ENCODE results near the gene UNC93B1. TPM values are rescaled to one million over a fixed set of nuclear protein-coding genes. Genes with fewer than 3 reads are reported as not detected.

The UNC93B1 gene
- total and polyA plus RNA-seq, 7 donors: 1.9 to 5.9 (median 4.5) TPM

- 86 to 92% (median 88%) methylated on average over 17 to 19 of the region's 19 CpGs for WGBS, 3 donors
- DNase-seq: no peak
- Histone ChIP-seq H3K27me3 (ENCODE audit: insufficient read depth in 3 of 3, low read length in 2 of 3) (no peaks in the 10 kb centered on the region), H3K36me3 (ENCODE audit: insufficient read depth in 1 of 2, low read depth in 1 of 2) (no peaks in the 10 kb centered on the region), H3K4me1 (peaks cover 11% of the 10 kb centered on the region), H3K27ac (no peak overlapping the region), H3K4me3 (no peak overlapping the region), H3K9me3 (no peaks in the 10 kb centered on the region)
- ATAC-seq: no peak
- intact Hi-C loops (cut with DNase I): no loop called here
- no peak for TF ChIP-seq CTCF (IDR thresholded peaks at IDR 0.05)
These were observed 11.1 kb upstream of the UNC93B1 start for GRCh38 chr11:68014947-68015447.

- TF ChIP-seq CTCF (IDR thresholded peaks at IDR 0.05): no peak
- Histone ChIP-seq H3K27me3 (ENCODE audit: insufficient read depth in 3 of 3, low read length in 2 of 3) (no peaks in the 10 kb centered on the region), H3K4me1 (peaks cover 16% of the 10 kb centered on the region), H3K27ac (no peak overlapping the region), H3K9me3 (no peaks in the 10 kb centered on the region), H3K4me3 (no peak overlapping the region), H3K36me3 (ENCODE audit: insufficient read depth in 1 of 2, low read depth in 1 of 2) (no peaks in the 10 kb centered on the region)
- intact Hi-C loops (cut with DNase I): no loop called here
- WGBS, 3 donors: 38 to 43% (median 39%) methylated on average over 16 of the region's 16 CpGs
- no peak for ATAC-seq
- DNase-seq: peak in 1 of 2 donors; percentile 63
These were observed 10.5 kb upstream of the UNC93B1 start for GRCh38 chr11:68014157-68014946.

GRCh38 chr11:68013611-68014156 is 9.8 kb upstream of the UNC93B1 start:
- 82 to 89% (median 87%) methylated on average over 13 to 14 of the region's 14 CpGs for WGBS, 3 donors
- H3K4me1 ChIP-seq: peaks cover 16% of the 10 kb centered on the region

GRCh38 chr11:68012843-68013610 is 9.1 kb upstream of the UNC93B1 start:
- DNase-seq: no peak
- H3K36me3 ChIP-seq (ENCODE audit: insufficient read depth in 1 of 2, low read depth in 1 of 2): no peaks in the 10 kb centered on the region
- ATAC-seq: no peak
- no peak overlapping the region for H3K27ac ChIP-seq
- peaks cover 16% of the 10 kb centered on the region for H3K4me1 ChIP-seq
- no peak for TF ChIP-seq CTCF (IDR thresholded peaks at IDR 0.05)
- H3K27me3 ChIP-seq (ENCODE audit: insufficient read depth in 3 of 3, low read length in 2 of 3): no peaks in the 10 kb centered on the region
- WGBS, 3 donors: 78 to 84% (median 81%) methylated on average over 15 to 16 of the region's 16 CpGs
- H3K9me3 ChIP-seq: no peaks in the 10 kb centered on the region
- intact Hi-C loops (cut with DNase I): no loop called here
- H3K4me3 ChIP-seq: no peak overlapping the region

More at GRCh38 chr11:68013611-68014156, 9.8 kb upstream of the UNC93B1 start:
- no peaks in the 10 kb centered on the region for H3K9me3 ChIP-seq
- H3K4me3 ChIP-seq: no peak overlapping the region
- H3K36me3 ChIP-seq (ENCODE audit: insufficient read depth in 1 of 2, low read depth in 1 of 2): no peaks in the 10 kb centered on the region
- intact Hi-C loops (cut with DNase I): no loop called here
- ATAC-seq (no peak), DNase-seq (no peak)
- no peak for TF ChIP-seq CTCF (IDR thresholded peaks at IDR 0.05)
- H3K27ac ChIP-seq: no peak overlapping the region
- H3K27me3 ChIP-seq (ENCODE audit: insufficient read depth in 3 of 3, low read length in 2 of 3): no peaks in the 10 kb centered on the region

Measured in psoas muscle (tissue), 8 donors.